ENCODE results near the gene RAB31. TPM values are rescaled to one million over a fixed set of nuclear protein-coding genes. Genes with fewer than 3 reads are reported as not detected.
A peak's percentile ranks its signal among the peaks of the same experiment; 100 is the strongest.

Gene RAB31
- total and polyA plus RNA-seq, 11 donors = 3.2 to 67.7 (median 12.8) TPM

DNA sequence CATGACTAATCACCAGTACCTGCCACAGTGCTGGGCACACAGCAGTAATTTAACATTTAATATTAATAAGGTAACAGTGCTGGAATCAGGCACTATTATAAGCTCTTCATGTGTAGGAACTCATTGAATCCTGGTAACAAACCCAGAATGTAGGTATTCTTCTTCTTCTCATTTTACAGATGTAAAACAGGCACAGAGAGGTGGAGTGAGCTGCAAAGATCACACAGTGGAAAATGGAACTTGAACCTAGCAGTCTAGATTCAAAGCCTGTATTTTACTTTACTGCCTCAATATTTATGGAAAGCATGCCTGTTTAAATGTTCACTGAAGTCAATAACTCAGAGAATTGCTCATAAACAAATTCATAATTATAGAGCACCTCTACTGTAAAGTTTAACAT is 202.0 kb downstream of the RAB31 start:
- DNase-seq = no peak
- H3K27me3 ChIP-seq = no peaks in the 10 kb centered on the region
- H3K4me3 ChIP-seq = no peak overlapping the region
- intact Hi-C loops (cut with DNase I) = loop anchor here in 6 of 10 donors (5.0 to 10.0 kb wide), 11 partner anchors 33 to 617 kb away; partner anchors contain the start of genes RAB31 (in 2 of the 6), NAPG (in 1 of the 6) and PPP4R1 (in 1 of the 6)
- peaks cover 0 to 8% (median 5%) of the 10 kb centered on the region in 12 donors for H3K4me1 ChIP-seq
- H3K27ac ChIP-seq = peak overlapping the region in 1 of 12 donors; percentile 18
- H3K36me3 ChIP-seq = no peaks in the 10 kb centered on the region
- no peaks in the 10 kb centered on the region for H3K9me3 ChIP-seq
- TF ChIP-seq POLR2A (IDR thresholded peaks at IDR 0.05) = no peak
- TF ChIP-seq CTCF (IDR thresholded peaks at IDR 0.05) = no peak
- no peak for ATAC-seq

- Histone ChIP-seq H3K4me3 (no peak overlapping the region), H3K27me3 (no peaks in the 10 kb centered on the region), H3K27ac (peak overlapping the region in 1 of 12 donors; percentile 18), H3K36me3 (no peaks in the 10 kb centered on the region), H3K9me3 (no peaks in the 10 kb centered on the region), H3K4me1 (peaks cover 0 to 11% (median 7%) of the 10 kb centered on the region in 12 donors)
- DNase-seq (no peak), ATAC-seq (no peak)
- WGBS, 4 donors = 90 to 97% (median 95%) methylated on average over 2 of the region's 2 CpGs
- intact Hi-C loops (cut with DNase I) = loop anchor here in 6 of 10 donors (5.0 to 10.0 kb wide), 11 partner anchors 33 to 617 kb away; partner anchors contain the start of genes RAB31 (in 2 of the 6), NAPG (in 1 of the 6) and PPP4R1 (in 1 of the 6)
- TF ChIP-seq CTCF (IDR thresholded peaks at IDR 0.05) (no peak), POLR2A (IDR thresholded peaks at IDR 0.05) (no peak)
These were observed 202.6 kb downstream of the RAB31 start for GRCh38 chr18:9910661-9911060.

DNA sequence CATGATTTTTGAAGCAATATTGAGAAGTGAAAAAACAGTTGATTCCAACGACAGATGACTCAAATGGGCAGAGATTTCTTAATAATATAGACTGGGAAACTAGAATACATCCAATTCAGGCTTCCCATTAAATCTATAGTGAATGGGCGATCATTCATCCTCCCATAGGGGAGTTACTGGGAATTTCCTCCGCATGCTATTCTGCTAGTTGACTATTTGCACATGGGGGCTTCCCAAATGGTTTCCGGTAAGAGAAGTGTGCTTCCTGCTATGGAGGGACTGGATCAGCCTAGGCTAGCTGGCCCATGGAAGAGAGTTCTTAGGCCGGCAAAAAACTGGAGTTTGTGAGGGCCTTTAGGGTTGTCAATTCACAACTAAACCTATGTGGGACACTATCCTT is 203.1 kb downstream of the RAB31 start:
- Histone ChIP-seq H3K4me3 (no peak overlapping the region), H3K9me3 (no peaks in the 10 kb centered on the region), H3K27ac (no peak overlapping the region), H3K27me3 (no peaks in the 10 kb centered on the region), H3K4me1 (peaks cover 0 to 16% (median 13%) of the 10 kb centered on the region in 12 donors), H3K36me3 (no peaks in the 10 kb centered on the region)
- DNase-seq (no peak), ATAC-seq (no peak)
- intact Hi-C loops (cut with DNase I) = loop anchor here in 6 of 10 donors (5.0 to 10.0 kb wide), 11 partner anchors 34 to 616 kb away; partner anchors contain the start of genes RAB31 (in 2 of the 6), NAPG (in 1 of the 6) and PPP4R1 (in 1 of the 6)
- TF ChIP-seq POLR2A (IDR thresholded peaks at IDR 0.05) (no peak), CTCF (IDR thresholded peaks at IDR 0.05) (no peak)
- 84 to 92% (median 88%) methylated on average over 5 of the region's 5 CpGs for WGBS, 4 donors

Other genes with a start within 250 kb of the RAB31 start
- 10 to 100 TPM; 36.9 to 91.1 (median 50.3) TPM for gene RALBP1, start 232.8 kb upstream of the RAB31 start, total RNA-seq
- 10 to 100 TPM; 20.9 to 46.9 TPM for gene RALBP1, start 232.8 kb upstream of the RAB31 start, polyA plus RNA-seq
- 10 to 100 TPM; 39.1 to 81.3 (median 63.8) TPM for gene PPP4R1, start 93.7 kb upstream of the RAB31 start, total RNA-seq
- gene PPP4R1, start 93.7 kb upstream of the RAB31 start, polyA plus RNA-seq = 10 to 100 TPM; 13.9 to 43.4 TPM
- not detected for gene TXNDC2, start 177.7 kb downstream of the RAB31 start, total RNA-seq
- gene TXNDC2, start 177.7 kb downstream of the RAB31 start, polyA plus RNA-seq = under 1 TPM in 1 of 2 donors, not detected in 1; 0.03 TPM
- 100 to 1,000 TPM; 186 to 289 (median 219) TPM for gene VAPA, start 205.7 kb downstream of the RAB31 start, total RNA-seq
- 100 to 1,000 TPM; 107 to 186 TPM for gene VAPA, start 205.7 kb downstream of the RAB31 start, polyA plus RNA-seq